NT2/D1 (cell line): ENCODE results near the gene SLC2A10.

ENCODE experiments used
- SUZ12 ChIP-seq: IDR thresholded peaks from 2 replicates; pipeline ENCODE4 v1.6.1; 2011; ENCODE audit not compliant: insufficient read length, insufficient read depth; ENCODE audit errors: extremely low read depth
- YY1 ChIP-seq: IDR thresholded peaks from 2 replicates; pipeline ENCODE4 v1.6.1; 2011; ENCODE audit not compliant: insufficient read length, insufficient read depth
- ZNF274 ChIP-seq: IDR thresholded peaks from 2 replicates; pipeline ENCODE4 v1.6.1; 2011; ENCODE audit warnings: mild to moderate bottlenecking, low read depth, low read length

- TF ChIP-seq YY1 (no peak), SUZ12 (no peak), ZNF274 (no peak)
Measured at GRCh38 chr20:46695892-46696291, 13.6 kb upstream of the SLC2A10 start.
